HepG2 (cell line): ENCODE results near the gene SSH3. TPM values are rescaled to one million over a fixed set of nuclear protein-coding genes. Genes with fewer than 3 reads are reported as not detected.
A peak's percentile ranks its signal among the peaks of the same experiment; 100 is the strongest.

ENCODE experiments used
- DMAP1 ChIP-seq: IDR thresholded peaks from 2 replicates; pipeline ENCODE4 v1.6.1; 2016
- EHMT2 ChIP-seq: fragments of 200-600 bp; sonication (generic); IDR thresholded peaks from 2 replicates; pipeline ENCODE4 v1.7.0; 2017; ENCODE audit warnings: antibody characterized with exemption, low read depth, low read length, borderline replicate concordance
- FOXA3 ChIP-seq: IDR thresholded peaks from 2 replicates; pipeline ENCODE4 v1.6.1; 2016; ENCODE audit warnings: missing genetic modification reagents, missing compliant biosample characterization
- HOXA3 ChIP-seq: sonication (generic); formaldehyde crosslinking; IDR thresholded peaks from 2 replicates; pipeline ENCODE4 v1.5.0; 2020; ENCODE audit warnings: missing genetic modification reagents
- HOXA7 ChIP-seq: sonication (generic); formaldehyde crosslinking; IDR thresholded peaks from 2 replicates; pipeline ENCODE4 v1.8.1; 2022; ENCODE audit warnings: mild to moderate bottlenecking, missing genetic modification reagents, moderate library complexity
- KLF13 ChIP-seq: sonication (generic); formaldehyde crosslinking; IDR thresholded peaks from 2 replicates; pipeline ENCODE4 v1.4.0; 2020; ENCODE audit warnings: mild to moderate bottlenecking, missing genetic modification reagents
- NKX3-1 ChIP-seq: sonication (generic); formaldehyde crosslinking; IDR thresholded peaks from 2 replicates; pipeline ENCODE4 v1.5.0; 2020; ENCODE audit warnings: missing genetic modification reagents
- RAD21 ChIP-seq: fragments of 450-650 bp; formaldehyde crosslinking; IDR thresholded peaks from 2 replicates; pipeline ENCODE4 v1.5.0; 2020; ENCODE audit warnings: mild to moderate bottlenecking
- SOX5 ChIP-seq: IDR thresholded peaks from 2 replicates; pipeline ENCODE4 v1.6.1; 2016; ENCODE audit warnings: borderline replicate concordance
- SRSF1 ChIP-seq: fragments of 200-400 bp; formaldehyde crosslinking; optimal IDR thresholded peaks from 2 replicates; pipeline ENCODE3; 2017; ENCODE audit warnings: mild to moderate bottlenecking, low read depth, low read length, moderate library complexity
- U2AF2 ChIP-seq: fragments of 200-400 bp; formaldehyde crosslinking; IDR thresholded peaks from 2 replicates; pipeline ENCODE4 v1.6.1; 2017; ENCODE audit warnings: low read depth, mild to moderate bottlenecking, low read length
- ZFP36 ChIP-seq: fragments of 150-350 bp; IDR thresholded peaks from 2 replicates; pipeline ENCODE4 v1.6.1; 2018; ENCODE audit warnings: borderline replicate concordance, low read length, low read depth; ENCODE audit not compliant: partially characterized antibody
- ZNF276 ChIP-seq: sonication (generic); formaldehyde crosslinking; IDR thresholded peaks from 2 replicates; pipeline ENCODE4 v1.4.0; 2020; ENCODE audit warnings: mild to moderate bottlenecking, low read depth, missing genetic modification reagents
- ZNF570 ChIP-seq: sonication (generic); formaldehyde crosslinking; IDR thresholded peaks from 2 replicates; pipeline ENCODE4 v1.4.0; 2020; ENCODE audit warnings: mild to moderate bottlenecking, missing genetic modification reagents, borderline replicate concordance
- ZNF773 ChIP-seq: sonication (generic); formaldehyde crosslinking; IDR thresholded peaks from 2 replicates; pipeline ENCODE4 v1.4.0; 2020; ENCODE audit warnings: missing genetic modification reagents, borderline replicate concordance
- polyA plus RNA-seq, 8 experiments: library from polyadenylated mRNA; depleted of rRNA in 3 of 8; stranded (reverse) in 7 of 8; unstranded in 1 of 8; fragments of >200 nt; fragmentation: Illumina TruSeq in 4 of 8; extraction: Trizol in 4 of 8; gene quantifications; 2 replicates each; pipeline versions ENCODE4 v1.2.1 to v1.2.3, GENCODE V29; 2011 to 2016; ENCODE audit warnings: low read depth in 4 of 8, missing spikeins in 1 of 8, mixed read lengths in 1 of 8; ENCODE audit not compliant: insufficient read depth in 1 of 8
- total RNA-seq, 5 experiments: library from RNA; depleted of rRNA; stranded (reverse); fragments of >200 nt; fragmentation: Illumina TruSeq; extraction: Trizol; gene quantifications; 2 replicates each; pipeline ENCODE4 v1.2.3, GENCODE V29; 2016; ENCODE audit warnings: low read depth in 1 of 5
- TF ChIP-seq, protein P1 (sequence below): sonication (generic); formaldehyde crosslinking; IDR thresholded peaks from 2 replicates; pipeline ENCODE4 v1.4.0; 2020; ENCODE audit warnings: missing genetic modification reagents, mild to moderate bottlenecking, borderline replicate concordance
- TF ChIP-seq, protein P2 (sequence below): fragments of 450-650 bp; IDR thresholded peaks from 2 replicates; pipeline ENCODE4 v1.6.1; 2017; ENCODE audit warnings: mild to moderate bottlenecking
- TF ChIP-seq, protein P3 (sequence below): sonication (generic); formaldehyde crosslinking; IDR thresholded peaks from 2 replicates; pipeline ENCODE4; 2020; ENCODE audit warnings: missing genetic modification reagents, mild to moderate bottlenecking, borderline replicate concordance

The SSH3 gene
- total and polyA plus RNA-seq, 2 of the 13 experiments (the other 11 are each of a cell fraction or from before 2014, with no cell fraction given): 12.4 to 18.8 TPM

DNA sequence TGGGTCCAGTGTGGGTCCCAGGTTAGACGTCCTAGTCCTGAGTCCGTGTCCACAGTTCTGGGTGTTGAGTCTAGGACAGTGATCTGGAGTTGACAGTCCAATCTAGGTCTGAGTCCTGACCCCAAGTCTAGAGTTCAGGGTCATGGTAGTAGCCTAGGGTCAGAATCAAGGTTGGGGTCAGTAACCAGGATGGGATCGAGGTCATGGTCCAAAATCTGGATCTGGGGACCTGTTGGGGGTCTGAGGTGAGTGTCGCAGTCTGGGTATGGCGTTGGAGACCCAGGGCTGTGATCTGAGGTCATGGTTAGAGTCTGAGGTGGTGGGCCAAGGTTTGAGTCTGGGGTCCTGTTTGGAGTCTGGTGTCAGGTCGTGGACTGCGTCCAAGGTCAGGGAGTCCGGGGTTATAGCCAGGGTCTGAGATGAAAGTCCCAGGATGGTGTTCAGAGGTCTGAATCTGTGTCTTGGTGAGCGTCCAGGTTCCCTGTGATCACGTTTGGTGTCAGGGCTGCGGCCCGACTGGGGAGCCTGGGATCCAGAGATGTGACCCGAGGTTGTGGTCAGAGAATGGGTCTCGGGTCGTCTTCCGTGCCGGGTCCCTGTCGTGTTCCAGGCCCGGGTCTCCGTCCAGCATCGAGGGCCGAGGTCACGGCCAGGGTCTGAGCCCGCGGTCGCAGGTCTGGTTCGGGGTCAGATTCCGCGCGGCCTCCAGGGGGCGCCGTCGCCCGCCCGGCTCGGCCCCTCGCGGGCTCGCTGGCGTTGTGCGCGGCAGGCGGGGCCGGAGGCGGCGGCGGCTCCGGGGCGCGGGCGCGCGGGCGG, 37.5 kb upstream of the SSH3 start (continued):
- TF ChIP-seq, protein P1, sequence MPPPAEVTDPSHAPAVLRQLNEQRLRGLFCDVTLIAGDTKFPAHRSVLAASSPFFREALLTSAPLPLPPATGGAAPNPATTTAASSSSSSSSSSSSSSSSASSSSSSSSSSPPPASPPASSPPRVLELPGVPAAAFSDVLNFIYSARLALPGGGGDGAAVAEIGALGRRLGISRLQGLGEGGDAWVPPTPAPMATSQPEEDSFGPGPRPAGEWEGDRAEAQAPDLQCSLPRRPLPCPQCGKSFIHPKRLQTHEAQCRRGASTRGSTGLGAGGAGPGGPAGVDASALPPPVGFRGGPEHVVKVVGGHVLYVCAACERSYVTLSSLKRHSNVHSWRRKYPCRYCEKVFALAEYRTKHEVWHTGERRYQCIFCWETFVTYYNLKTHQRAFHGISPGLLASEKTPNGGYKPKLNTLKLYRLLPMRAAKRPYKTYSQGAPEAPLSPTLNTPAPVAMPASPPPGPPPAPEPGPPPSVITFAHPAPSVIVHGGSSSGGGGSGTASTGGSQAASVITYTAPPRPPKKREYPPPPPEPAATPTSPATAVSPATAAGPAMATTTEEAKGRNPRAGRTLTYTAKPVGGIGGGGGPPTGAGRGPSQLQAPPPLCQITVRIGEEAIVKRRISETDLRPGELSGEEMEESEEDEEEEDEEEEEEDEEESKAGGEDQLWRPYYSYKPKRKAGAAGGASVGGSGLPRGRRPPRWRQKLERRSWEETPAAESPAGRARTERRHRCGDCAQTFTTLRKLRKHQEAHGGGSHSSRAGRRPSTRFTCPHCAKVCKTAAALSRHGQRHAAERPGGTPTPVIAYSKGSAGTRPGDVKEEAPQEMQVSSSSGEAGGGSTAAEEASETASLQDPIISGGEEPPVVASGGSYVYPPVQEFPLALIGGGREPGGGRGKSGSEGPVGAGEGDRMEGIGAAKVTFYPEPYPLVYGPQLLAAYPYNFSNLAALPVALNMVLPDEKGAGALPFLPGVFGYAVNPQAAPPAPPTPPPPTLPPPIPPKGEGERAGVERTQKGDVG (CRISPR knock-in tag): peak; percentile 53; the same call in 1 of the 2 replicates
- TF ChIP-seq KLF13 (CRISPR knock-in tag) (no peak), DMAP1 (CRISPR knock-in tag) (peak; percentile 43; the same call in 1 of the 2 replicates), NKX3-1 (CRISPR knock-in tag) (no peak), SRSF1 (no peak), FOXA3 (no peak), ZFP36 (no peak), HOXA7 (CRISPR knock-in tag) (no peak), EHMT2 (no peak), ZNF276 (CRISPR knock-in tag) (no peak), SOX5 (CRISPR knock-in tag) (no peak), ZNF773 (CRISPR knock-in tag) (no peak), U2AF2 (no peak), HOXA3 (CRISPR knock-in tag) (peak; percentile 50; the same call in 1 of the 2 replicates), RAD21 (peak; percentile 82), ZNF570 (CRISPR knock-in tag) (no peak)
- TF ChIP-seq, protein P2, sequence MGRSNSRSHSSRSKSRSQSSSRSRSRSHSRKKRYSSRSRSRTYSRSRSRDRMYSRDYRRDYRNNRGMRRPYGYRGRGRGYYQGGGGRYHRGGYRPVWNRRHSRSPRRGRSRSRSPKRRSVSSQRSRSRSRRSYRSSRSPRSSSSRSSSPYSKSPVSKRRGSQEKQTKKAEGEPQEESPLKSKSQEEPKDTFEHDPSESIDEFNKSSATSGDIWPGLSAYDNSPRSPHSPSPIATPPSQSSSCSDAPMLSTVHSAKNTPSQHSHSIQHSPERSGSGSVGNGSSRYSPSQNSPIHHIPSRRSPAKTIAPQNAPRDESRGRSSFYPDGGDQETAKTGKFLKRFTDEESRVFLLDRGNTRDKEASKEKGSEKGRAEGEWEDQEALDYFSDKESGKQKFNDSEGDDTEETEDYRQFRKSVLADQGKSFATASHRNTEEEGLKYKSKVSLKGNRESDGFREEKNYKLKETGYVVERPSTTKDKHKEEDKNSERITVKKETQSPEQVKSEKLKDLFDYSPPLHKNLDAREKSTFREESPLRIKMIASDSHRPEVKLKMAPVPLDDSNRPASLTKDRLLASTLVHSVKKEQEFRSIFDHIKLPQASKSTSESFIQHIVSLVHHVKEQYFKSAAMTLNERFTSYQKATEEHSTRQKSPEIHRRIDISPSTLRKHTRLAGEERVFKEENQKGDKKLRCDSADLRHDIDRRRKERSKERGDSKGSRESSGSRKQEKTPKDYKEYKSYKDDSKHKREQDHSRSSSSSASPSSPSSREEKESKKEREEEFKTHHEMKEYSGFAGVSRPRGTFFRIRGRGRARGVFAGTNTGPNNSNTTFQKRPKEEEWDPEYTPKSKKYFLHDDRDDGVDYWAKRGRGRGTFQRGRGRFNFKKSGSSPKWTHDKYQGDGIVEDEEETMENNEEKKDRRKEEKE: no peak
- TF ChIP-seq, protein P3, sequence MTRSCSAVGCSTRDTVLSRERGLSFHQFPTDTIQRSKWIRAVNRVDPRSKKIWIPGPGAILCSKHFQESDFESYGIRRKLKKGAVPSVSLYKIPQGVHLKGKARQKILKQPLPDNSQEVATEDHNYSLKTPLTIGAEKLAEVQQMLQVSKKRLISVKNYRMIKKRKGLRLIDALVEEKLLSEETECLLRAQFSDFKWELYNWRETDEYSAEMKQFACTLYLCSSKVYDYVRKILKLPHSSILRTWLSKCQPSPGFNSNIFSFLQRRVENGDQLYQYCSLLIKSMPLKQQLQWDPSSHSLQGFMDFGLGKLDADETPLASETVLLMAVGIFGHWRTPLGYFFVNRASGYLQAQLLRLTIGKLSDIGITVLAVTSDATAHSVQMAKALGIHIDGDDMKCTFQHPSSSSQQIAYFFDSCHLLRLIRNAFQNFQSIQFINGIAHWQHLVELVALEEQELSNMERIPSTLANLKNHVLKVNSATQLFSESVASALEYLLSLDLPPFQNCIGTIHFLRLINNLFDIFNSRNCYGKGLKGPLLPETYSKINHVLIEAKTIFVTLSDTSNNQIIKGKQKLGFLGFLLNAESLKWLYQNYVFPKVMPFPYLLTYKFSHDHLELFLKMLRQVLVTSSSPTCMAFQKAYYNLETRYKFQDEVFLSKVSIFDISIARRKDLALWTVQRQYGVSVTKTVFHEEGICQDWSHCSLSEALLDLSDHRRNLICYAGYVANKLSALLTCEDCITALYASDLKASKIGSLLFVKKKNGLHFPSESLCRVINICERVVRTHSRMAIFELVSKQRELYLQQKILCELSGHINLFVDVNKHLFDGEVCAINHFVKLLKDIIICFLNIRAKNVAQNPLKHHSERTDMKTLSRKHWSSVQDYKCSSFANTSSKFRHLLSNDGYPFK (CRISPR knock-in tag): 0 out of 2 replicates have a peak, but pooled peaks have one; percentile 27
